ENCODE data around the gene MGLL.

DNA sequence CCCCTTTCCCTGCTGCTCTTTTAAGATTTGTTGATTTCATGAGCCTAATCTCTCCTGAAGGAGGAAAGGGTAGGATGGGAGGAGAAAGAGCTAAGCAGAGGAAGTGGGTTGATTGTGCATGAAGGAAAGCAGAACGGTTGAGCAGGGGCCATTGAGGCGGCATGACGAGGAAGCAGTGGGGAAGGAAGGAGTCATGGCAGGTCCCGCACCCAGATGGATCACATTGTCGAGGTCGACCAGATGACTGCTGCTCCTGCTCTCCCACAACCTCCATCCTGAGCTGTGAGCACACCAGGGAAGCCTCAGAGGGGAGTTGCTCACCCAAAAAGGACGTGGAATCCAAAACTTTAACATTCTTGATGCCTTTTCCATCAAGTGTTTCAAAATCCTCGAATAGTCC, 106.8 kb downstream of the MGLL start:
- TF ChIP-seq, protein P1, sequence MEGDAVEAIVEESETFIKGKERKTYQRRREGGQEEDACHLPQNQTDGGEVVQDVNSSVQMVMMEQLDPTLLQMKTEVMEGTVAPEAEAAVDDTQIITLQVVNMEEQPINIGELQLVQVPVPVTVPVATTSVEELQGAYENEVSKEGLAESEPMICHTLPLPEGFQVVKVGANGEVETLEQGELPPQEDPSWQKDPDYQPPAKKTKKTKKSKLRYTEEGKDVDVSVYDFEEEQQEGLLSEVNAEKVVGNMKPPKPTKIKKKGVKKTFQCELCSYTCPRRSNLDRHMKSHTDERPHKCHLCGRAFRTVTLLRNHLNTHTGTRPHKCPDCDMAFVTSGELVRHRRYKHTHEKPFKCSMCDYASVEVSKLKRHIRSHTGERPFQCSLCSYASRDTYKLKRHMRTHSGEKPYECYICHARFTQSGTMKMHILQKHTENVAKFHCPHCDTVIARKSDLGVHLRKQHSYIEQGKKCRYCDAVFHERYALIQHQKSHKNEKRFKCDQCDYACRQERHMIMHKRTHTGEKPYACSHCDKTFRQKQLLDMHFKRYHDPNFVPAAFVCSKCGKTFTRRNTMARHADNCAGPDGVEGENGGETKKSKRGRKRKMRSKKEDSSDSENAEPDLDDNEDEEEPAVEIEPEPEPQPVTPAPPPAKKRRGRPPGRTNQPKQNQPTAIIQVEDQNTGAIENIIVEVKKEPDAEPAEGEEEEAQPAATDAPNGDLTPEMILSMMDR (IDR thresholded peaks at IDR 0.05): no peak
- TF ChIP-seq POLR2A (IDR thresholded peaks at IDR 0.05): no peak
